Dermis microvascular lymphatic vessel endothelial cell (primary cell): ENCODE results near the gene PPARD. TPM values are rescaled to one million over a fixed set of nuclear protein-coding genes. Genes with fewer than 3 reads are reported as not detected.
"Not testable (repeated sequence)": the region's sequence is repeated elsewhere in the genome, so short reads cannot be mapped to it uniquely, and the experiment has no call there.

Source experiments
- DNase-seq, 2 donors: peaks; one replicate each; pipeline versions ENCODE4 v3.0.0 to v3.0.0-alpha.2; 2010; ENCODE audit warnings: low read depth in 2 of 2
- total RNA-seq: library from RNA; depleted of rRNA; stranded (reverse); fragments of >200 nt; gene quantifications from 2 replicates; pipeline ENCODE4 v1.2.1, GENCODE V29; 2014

Gene PPARD
- total RNA-seq, 1 donor from 2014 or later: 4.0 TPM

DNA sequence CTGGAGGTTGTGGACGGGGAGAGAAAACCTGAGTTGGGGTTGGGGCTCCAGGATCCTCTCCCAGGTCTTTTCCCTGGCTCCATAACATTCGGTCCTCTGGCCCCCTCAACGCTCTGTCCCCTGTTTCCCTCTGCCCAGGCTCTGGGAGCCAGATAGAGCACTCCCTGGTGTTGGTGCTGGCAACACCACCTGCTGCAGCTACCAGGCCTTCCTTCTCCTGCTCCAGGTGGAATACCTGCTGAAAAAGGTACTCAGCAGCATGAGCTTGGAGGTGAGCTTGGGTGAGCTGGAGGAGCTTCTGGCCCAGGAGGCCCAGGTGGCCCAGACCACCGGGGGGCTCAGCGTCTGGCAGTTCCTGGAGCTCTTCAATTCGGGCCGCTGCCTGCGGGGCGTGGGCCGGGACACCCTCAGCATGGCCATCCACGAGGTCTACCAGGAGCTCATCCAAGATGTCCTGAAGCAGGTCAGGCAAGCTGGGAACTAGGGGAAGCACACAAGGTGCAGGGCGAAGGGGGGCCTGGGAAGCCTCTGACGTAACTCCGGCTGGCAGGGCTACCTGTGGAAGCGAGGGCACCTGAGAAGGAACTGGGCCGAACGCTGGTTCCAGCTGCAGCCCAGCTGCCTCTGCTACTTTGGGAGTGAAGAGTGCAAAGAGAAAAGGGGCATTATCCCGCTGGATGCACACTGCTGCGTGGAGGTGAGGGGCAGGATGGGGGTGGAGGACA, 30.1 kb upstream of the PPARD start:
- no peak for DNase-seq

DNA sequence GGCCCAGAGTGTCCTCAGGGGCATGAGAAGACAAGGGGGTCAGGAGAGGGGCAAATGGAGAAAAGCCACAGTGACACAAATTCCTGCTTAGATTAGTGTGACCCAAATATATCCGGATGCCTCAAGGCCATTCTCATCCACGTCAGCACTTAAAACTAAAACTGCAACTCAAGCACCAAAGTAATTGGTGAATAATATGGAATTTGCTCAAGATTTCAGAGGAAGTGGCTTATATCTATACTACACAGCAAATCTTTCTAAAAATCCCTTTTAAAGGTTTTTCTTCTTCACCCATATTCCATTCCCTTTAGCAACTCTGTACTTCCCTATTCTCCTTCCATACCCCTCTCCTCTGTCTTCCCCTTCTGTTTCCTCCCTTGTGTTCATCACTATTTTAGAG, 29.6 kb upstream of the PPARD start:
- DNase-seq: no peak

DNA sequence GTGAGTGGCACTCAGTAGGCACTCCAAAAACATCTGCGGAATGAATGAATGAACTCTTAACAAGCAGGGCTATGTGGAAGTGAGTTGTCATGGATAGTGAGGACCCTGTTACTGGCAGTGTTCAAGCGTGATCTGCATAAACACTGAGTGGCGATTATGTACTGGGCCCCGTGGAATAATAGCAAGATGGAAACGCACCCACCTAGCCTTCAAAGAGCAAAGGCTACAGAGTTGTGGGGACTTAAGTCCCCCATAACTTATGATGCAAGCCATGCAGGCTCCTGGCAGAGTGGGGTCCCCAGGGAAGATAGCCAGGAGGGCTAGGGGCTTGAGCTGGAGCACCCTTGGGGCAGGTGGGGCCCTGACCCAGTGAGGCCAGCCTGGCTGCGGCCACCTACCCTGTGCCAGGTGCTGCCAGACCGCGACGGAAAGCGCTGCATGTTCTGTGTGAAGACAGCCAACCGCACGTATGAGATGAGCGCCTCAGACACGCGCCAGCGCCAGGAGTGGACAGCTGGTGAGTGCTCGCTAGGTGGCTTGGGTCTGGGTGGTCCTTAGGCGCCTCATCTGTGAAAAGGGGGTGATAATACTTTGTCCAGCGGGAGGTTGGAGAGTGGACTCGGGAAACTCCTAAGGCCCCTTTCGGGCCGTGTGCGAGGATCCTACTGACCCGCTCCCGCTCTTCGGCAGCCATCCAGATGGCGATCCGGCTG, 24.7 kb upstream of the PPARD start:
- DNase-seq: peak in 1 of 2 donors; percentile 8

DNA sequence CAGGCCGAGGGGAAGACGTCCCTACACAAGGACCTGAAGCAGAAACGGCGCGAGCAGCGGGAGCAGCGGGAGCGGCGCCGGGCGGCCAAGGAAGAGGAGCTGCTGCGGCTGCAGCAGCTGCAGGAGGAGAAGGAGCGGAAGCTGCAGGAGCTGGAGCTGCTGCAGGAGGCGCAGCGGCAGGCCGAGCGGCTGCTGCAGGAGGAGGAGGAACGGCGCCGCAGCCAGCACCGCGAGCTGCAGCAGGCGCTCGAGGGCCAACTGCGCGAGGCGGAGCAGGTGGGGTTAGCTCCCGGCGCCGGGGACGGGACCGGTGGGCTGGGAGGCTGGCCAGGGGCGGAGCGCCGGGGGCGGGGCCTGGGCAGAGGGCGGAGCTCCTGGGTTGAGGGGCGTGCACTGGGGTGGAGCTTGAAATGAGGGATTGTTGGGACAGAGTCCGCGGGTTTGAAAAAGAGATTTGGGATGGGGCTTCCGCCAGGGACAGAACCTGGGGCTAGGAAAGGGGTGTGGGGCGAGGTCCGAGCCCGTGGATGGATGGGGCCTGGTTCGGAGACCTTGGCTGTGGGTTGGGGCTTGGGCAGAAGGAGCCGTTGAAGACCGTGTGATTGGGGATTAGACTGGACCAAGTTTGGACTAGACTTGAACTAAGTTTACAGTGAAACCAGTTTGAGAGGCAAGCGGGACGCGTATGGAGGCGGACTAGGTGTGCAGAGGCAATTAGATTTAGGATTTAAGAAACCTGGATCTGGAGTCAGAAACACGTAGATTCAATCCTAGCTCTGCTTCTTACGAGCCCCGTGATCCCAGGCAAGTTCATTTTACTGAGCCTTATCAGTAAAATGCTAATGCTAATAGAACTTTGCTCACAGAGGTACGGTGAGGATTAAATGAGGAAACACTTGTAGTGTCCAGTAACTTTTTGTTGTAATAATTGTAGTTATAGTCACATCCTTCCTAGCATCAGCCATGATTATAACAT, 23.9 kb upstream of the PPARD start:
- DNase-seq: peak; percentile 39 to 87

DNA sequence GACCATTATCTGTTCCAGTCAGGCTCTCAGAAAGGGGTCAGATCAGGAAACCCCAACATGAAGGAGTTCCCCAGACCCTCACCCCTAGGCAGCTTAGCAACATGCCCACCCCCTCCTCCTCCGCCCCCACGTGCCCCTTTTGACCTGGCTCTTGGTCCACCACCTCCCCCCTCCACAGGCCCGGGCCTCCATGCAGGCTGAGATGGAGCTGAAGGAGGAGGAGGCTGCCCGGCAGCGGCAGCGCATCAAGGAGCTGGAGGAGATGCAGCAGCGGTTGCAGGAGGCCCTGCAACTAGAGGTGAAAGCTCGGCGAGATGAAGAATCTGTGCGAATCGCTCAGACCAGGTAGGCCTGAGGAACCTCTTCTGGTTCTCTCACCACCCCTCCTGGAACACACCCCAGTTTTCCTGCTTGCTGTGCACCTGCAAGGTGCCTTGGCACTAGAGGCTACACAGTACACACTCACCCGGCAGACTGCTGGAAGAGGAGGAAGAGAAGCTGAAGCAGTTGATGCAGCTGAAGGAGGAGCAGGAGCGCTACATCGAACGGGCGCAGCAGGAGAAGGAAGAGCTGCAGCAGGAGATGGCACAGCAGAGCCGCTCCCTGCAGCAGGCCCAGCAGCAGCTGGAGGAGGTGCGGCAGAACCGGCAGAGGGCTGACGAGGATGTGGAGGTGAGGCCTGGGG, 22.9 kb upstream of the PPARD start:
- DNase-seq: no peak

DNA sequence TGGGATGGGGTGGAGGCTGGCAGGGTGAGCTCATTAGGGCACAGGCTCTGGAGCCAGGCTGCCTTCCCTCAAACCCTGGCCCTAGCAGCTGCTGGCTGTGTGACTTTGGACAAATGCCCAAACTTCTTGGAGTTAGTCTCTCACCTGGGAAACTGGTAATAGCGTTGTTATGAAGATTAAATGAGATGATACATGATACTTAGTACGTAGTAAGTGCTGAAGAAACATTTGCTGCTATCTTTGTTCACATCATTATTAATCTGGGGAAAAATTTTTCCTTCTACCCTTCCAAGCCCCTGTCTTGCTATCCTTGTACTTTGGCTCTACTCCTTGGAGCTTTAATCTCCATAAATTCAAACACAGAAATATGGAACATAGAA, 22.3 kb upstream of the PPARD start:
- no peak for DNase-seq

DNA sequence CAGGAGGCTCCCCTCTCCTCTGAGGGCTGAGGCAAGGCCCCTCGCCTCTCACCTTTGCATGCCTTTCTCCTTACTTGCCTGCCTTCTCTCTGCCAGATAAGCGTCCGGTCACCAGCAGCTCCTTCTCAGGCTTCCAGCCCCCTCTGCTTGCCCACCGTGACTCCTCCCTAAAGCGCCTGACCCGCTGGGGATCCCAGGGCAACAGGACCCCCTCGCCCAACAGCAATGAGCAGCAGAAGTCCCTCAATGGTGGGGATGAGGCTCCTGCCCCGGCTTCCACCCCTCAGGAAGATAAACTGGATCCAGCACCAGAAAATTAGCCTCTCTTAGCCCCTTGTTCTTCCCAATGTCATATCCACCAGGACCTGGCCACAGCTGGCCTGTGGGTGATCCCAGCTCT, 21.3 kb upstream of the PPARD start:
- DNase-seq: no peak

DNA sequence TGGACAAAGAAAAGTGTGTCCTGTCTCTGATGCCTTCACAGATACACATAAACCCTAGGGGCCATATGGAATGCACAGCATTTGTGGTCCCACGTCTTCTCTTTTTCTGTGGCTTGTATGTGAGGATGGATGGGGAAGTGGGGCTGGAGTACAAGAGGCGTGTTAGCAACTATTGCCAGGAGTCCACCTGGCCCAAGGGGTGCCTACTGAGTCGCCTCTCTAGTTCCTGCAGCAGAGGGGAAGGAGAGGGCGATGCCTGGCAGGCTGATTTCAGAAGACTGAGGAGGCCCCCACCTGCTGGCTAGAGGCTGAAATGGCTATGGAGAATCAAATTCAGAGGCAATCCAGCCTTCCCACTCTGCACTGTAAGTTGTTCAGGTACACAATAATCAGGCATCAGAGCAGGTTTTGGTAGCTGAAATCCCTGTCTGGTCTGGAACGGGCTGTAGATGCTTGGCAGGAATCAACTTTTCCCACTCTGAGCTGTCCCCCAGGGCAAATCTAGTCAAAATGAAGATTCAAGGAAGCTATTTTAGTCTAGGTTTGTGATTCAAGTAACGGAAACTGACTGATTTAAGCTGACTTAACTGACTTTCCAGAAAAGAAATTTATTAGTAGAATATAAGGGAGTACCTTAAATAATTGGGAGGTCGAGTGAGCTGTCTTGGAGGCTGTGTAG, 14.9 kb upstream of the PPARD start:
- peak; percentile 32 to 64 for DNase-seq

DNA sequence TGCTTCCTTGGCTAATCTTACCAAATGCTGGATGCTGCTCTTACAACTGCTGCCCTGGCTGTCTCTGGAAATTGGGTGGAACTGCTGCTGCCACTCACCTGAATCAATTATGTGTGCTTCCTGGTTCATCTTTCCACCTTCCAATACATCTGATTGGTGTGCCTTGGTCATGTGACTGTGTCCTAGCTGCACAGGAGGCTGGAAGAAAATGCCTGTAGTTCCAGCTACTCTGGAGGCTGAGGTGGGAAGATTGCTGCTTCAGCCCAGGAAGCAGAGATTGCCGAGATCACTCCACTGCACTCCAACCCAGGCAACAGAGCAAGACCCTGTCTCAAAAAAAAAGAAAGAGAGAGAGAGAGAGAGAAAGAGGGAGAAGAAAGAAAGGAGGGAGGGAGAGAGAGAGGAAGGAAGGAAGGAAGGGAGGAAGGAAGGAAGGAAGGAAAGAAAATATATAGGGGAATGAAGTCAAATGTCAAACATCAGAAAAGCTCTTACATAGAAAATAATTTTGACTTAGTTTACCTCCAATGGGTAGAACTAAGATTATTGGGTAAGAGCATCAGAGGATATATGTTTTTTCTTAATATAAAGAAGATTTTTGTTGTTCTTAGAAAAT, 14.1 kb upstream of the PPARD start:
- DNase-seq: no peak

DNA sequence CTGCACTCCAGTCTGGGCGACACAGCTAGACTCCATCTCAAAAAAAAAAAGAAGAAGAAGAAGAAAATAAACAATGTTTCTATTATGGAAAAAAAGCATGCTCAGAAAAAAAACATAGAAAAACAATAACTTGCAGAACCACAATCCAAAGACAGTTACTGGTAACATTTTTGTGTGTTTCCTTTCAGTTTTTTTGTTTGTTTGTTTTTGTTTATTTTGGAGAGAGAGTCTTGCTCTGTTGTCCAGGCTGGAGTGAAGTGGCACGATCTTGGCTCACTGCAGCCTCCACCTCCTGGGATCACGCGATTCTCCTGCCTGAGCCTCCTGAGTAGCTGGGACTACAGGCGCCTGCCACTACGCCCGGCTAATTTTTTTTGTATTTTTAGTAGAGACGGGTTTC, 13.4 kb upstream of the PPARD start:
- not testable (repeated sequence) for DNase-seq

DNA sequence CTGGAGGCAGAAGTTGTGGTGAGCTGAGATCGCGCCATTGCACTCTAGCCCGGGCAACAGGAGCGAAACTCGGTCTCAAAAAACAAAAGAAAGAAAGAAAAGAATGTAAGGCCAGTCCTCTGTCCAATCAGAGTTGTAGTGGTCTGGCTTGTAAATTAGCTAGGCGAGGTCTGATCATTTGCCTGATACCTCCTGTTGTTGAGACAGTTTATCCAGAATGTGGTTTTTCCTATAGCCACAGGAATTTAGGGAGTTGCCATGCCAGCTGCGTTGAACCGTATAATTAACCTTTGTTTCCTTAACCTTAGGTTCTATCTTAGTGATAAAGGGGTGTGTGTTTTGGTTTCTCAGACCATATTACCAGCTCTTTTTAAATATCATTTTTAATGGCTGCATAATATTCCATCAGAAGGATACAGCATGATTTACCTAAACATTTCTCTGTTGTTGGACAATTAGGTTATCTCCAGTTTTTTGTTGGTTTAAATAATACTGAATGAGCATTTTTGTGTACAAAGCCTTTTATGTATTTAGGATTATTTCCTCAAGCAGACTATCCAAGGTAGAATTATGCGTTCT, 11.7 kb upstream of the PPARD start:
- no peak for DNase-seq

DNA sequence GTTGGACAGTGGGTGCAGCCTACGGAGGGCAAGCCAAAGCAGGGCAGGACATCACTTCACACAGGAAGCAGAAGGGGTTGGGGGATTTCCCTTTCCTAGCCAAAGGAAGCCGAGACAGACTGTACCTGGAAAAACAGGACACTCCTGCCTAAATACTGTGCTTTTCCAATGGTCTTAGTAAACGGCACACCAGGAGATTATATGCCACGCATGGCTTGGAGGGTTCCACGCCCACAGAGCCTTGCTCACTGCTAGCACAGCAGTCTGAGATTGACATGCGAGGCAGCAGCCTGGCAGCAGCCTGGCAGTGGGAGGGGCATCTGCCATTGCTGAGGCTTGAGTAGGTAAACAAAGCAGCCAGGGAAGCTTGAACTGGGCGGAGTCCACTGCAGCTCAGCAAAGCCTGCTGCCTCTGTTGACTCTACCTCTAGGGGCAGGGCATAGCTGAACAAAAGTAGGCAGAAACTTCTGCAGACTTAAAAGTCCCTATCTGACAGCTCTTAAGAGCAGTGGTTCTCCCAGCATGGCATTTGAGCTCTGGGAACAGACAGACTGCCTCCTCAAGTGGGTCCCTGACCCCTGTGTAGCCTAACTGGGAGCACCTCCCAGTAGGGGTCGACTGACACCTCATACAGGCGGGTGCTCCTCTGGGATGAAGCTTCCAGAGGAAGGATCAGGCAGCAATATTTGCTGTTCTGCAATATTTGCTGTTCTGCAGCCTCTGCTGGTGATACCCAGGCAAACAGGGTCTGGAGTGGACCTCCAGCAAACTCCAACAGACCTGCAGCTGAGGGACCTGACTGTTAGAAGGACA, 10.1 kb upstream of the PPARD start:
- DNase-seq: peak in 1 of 2 donors; percentile 15

DNA sequence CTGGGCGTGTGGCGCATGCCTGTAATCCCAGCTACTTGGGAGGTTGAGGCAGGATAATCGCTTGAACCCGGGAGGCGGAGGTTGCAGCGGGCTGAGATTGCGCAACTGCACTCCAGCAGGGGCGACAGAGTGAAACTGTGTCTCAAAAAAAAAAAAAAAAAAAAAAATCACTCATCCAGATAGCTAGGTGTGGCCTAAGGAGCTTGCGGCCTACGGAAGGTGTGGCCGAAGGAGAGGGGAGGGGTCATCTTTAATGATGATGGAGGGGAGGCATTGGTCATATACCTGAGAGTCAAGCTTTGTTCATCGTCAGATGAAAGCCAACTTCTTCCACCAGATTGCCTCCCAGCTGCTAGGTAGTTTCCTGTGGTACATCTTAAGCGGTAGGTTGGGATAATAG, 801 bp upstream of the PPARD start:
- DNase-seq: no peak

DNA sequence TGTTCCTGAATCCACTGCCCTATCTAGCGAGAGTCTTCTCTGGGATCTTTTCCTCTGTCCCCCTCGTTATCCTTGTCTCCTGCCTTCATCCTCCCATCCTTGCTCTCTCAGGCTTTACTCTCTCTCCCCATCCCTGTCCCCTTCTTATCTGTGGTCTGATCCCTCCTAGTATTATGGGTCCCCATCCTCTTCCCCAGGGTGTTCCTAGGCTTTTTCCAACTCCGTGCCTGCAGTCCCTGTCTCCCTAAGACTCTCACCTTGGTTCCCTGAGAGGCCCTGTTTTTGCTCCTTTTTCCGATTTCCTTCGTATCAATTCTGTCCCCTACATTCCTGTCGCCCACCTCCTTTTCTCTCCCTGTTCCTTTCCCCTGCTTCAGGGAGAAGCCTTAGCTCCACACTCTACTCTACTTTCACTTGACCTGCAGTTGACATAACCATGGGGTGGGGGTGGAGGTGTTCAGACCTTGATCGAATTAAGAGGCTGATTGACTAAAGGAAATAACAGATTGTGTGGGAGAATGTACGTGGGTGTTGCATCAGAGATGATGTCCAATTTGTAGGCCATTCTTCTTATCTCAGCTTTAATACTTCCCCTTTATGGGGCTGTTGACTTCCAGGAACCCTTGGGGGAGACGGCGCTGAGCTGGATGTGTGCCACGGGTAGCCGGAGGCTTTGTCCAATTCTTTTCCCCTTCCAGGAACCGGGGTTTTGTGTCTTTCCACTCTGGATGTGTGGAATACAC, 905 bp downstream of the PPARD start:
- peak in 1 of 2 donors; percentile 44 for DNase-seq

DNA sequence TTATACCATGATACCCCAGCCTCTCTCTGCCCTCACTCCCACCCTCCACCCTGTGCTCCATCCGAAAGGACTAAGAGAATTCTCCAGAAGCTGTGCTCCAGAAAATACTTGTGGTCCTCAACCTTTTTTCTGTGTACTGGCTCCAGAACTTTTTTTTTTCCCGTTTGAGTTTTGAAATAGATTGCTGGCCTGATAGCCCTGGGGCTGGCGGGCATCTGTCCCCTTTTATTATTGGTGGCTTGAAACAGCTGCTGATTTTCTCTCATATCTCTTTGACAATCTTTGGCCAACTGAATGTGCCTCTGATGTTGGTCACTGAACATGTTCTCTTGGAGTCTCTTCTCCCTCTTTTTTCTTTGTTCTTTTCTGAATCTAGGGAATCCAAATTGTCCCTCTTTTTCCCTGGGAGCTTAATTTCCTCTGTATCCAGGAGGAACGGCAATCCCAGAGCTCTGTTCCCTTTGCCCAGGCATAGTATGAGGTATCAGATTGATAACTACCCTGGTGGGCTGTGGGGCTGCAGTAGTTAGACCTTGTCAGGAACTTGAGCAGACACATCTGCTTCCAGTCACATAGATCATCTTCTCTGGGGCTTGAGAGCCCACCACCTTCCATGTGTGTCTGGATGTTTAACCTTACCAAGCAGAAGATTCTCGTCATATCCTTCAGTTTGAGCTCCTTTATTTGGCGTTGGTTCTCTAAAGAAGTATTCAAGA, 1.6 kb downstream of the PPARD start:
- DNase-seq: no peak

DNA sequence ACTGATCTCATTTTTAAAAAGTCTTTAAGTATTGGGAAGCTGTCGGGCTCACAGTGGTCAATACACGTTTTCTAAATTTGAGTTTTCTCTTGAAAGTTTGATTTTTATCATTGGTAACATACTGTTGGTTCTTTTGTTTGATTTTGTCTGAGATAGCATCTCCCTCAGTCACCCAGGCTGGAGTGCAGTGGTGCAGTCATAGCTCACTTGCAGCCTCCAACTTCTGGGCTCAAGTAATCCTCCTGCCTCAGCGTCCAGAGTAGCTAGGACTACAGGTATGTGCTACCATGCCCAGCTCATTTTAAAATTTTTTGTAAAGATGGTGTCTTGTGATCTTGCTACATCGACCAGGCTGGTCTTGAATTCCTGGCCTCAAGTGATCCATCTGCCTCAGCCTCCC, 9.1 kb downstream of the PPARD start:
- no peak for DNase-seq

DNA sequence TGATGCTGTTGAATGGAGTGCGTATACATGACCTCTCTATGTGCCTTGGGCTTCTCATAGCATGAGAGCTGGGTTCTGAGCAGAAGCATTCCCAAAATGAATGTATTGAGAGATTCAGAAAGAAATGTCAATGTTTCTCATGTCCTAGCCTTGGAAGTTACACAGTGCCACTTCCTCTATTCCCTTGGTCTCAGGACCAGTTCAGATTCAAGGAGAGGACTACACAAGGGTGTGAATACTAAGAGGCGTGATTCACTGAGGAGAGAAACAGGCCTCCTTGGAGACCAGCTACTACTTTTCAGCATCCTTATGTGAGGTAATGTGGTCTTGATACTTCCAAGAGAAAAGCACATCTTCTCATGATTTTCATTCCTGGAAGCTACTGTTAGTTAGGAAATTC, 10.4 kb downstream of the PPARD start:
- DNase-seq: no peak
